ENCODE measurements around the gene POLR2H. TPM values are rescaled to one million over a fixed set of nuclear protein-coding genes. Genes with fewer than 3 reads are reported as not detected.

Gene POLR2H
- polyA plus RNA-seq, 1 of the 3 experiments (the other 2 are of a cell fraction) = 206 TPM

GRCh38 chr3:184415203-184415490 lies 53.6 kb downstream of the POLR2H start:
- POLR2A ChIA-PET = no interaction called here

More at GRCh38 chr3:184415203-184415490, 53.6 kb downstream of the POLR2H start:
- Histone ChIP-seq H2AFZ (ENCODE audit: low read depth) (no peak overlapping the region), H3K27me3 (ENCODE audit: insufficient read depth) (no peaks in the 10 kb centered on the region), H3K36me3 (replicated peaks in 1 of 2; ENCODE audit: control insufficient read depth in 1 of 2, insufficient read depth in 2 of 2, low read length in 1 of 2) (no peaks in the 10 kb centered on the region), H4K20me1 (ENCODE audit: insufficient read depth) (no peaks in the 10 kb centered on the region), H3K4me3 (ENCODE audit: low read depth in 2 of 2, low read length in 1 of 2) (no peak overlapping the region), H3K9me3 (no peaks in the 10 kb centered on the region), H3K4me1 (ENCODE audit: control insufficient read depth in 1 of 2, insufficient read depth in 2 of 2, low read depth in 1 of 2, low read length in 1 of 2) (no peaks in the 10 kb centered on the region; a peak in 1 of 4 replicates), H3F3A (replicated peaks; ENCODE audit: insufficient read depth) (no peaks in the 10 kb centered on the region), H3K27ac (ENCODE audit: low read depth in 2 of 2, low read length in 1 of 2) (no peak overlapping the region), H3K4me2 (no peak overlapping the region), H3K9me2 (no peaks in the 10 kb centered on the region), H3K9ac (no peak overlapping the region), H3K79me2 (ENCODE audit: insufficient read depth) (no peaks in the 10 kb centered on the region)
- CTCF ChIA-PET = interaction anchor here (0.8 to 1.0 kb wide), 2 partner anchors 44 to 99 kb away, joined by 3 to 5 read pairs; no protein-coding TSS in a partner anchor
- TF ChIP-seq TEAD4 (IDR thresholded peaks at IDR 0.05; ENCODE audit: borderline replicate concordance, insufficient read depth) (no peak), EP300 (IDR thresholded peaks at IDR 0.05; ENCODE audit: borderline replicate concordance in 1 of 2, low read depth in 1 of 2, low read length in 1 of 2) (no peak), GABPA (IDR thresholded peaks at IDR 0.05; ENCODE audit: low read depth) (no peak), TAF1 (IDR thresholded peaks at IDR 0.05; ENCODE audit: borderline replicate concordance, low read depth, low read length) (no peak), RCOR1 (IDR thresholded peaks at IDR 0.05; ENCODE audit: low read length) (no peak), IRF3 (IDR thresholded peaks at IDR 0.05; ENCODE audit: low read depth, low read length) (no peak), PBX3 (IDR thresholded peaks at IDR 0.05) (no peak), MAX (IDR thresholded peaks at IDR 0.05; ENCODE audit: low read depth) (no peak), RXRA (IDR thresholded peaks at IDR 0.05; ENCODE audit: borderline replicate concordance, low read depth) (no peak), ELF1 (IDR thresholded peaks at IDR 0.05) (no peak), JUND (IDR thresholded peaks at IDR 0.05) (no peak), ZBTB33 (IDR thresholded peaks at IDR 0.05; ENCODE audit: borderline replicate concordance, low read depth) (no peak), SMC3 (IDR thresholded peaks at IDR 0.05; ENCODE audit: low read depth, low read length) (no peak), USF1 (IDR thresholded peaks at IDR 0.05; ENCODE audit: borderline replicate concordance, low read depth) (no peak), YY1 (IDR thresholded peaks at IDR 0.05; ENCODE audit: low read depth) (no peak)
- DNase-seq = no peak
- WGBS (ENCODE audit: low lambda C conversion rate) = 93% methylated on average over 4 of the region's 4 CpGs

Measured in SK-N-SH (cell line).